WTC11 (cell line): ENCODE data around the gene STX17. TPM values are rescaled to one million over a fixed set of nuclear protein-coding genes. Genes with fewer than 3 reads are reported as not detected.

Source experiments
- ATAC-seq: fragments of 200-7000 bp; cut with Tn5 transposase; 2 replicates; pipeline ENCODE4 v1.10.0; 2021; ENCODE audit warnings: mild to moderate bottlenecking, moderate library complexity
- CTCF ChIA-PET: fragments of 300-600 bp; sonication (Branson Sonifier 250); formaldehyde crosslinking; loops from one replicate; lab custom pipeline; 2021; ENCODE audit warnings: antibody characterized with exemption; lab: Charles Lee
- POLR2A ChIA-PET: fragments of 350-600 bp; sonication (Branson Sonifier 250); formaldehyde crosslinking; loops from one replicate; lab custom pipeline; 2021; ENCODE audit warnings: antibody characterized with exemption; lab: Charles Lee
- DNase-seq: peaks from one replicate; pipeline ENCODE4 v3.0.0; 2021; ENCODE audit warnings: low spot score
- H3K27ac Mint-ChIP-seq: 2 replicates; pipeline ENCODE4 v1.8.0; 2021; ENCODE audit warnings: mixed read lengths
- H3K27me3 Mint-ChIP-seq: 2 replicates; pipeline ENCODE4 v1.8.0; 2021; ENCODE audit warnings: low read depth, mild to moderate bottlenecking, moderate library complexity, mixed read lengths
- H3K36me3 Mint-ChIP-seq: 2 replicates; pipeline ENCODE4 v1.8.0; 2021; ENCODE audit warnings: mixed read lengths
- H3K4me1 Mint-ChIP-seq: 2 replicates; pipeline ENCODE4 v1.8.0; 2022; ENCODE audit warnings: mixed read lengths
- H3K4me3 Mint-ChIP-seq: 2 replicates; pipeline ENCODE4 v1.8.0; 2021; ENCODE audit warnings: mild to moderate bottlenecking, moderate library complexity, mixed read lengths
- H3K9me3 Mint-ChIP-seq: 2 replicates; pipeline ENCODE4 v1.8.0; 2021; ENCODE audit warnings: mixed read lengths
- ATF1 ChIP-seq: sonication (generic); formaldehyde crosslinking; IDR thresholded peaks from 2 replicates; pipeline ENCODE4 v1.8.1; 2023; ENCODE audit warnings: mild to moderate bottlenecking, moderate library complexity, missing genetic modification reagents
- ELF4 ChIP-seq: sonication (generic); formaldehyde crosslinking; IDR thresholded peaks from 2 replicates; pipeline ENCODE4 v1.8.1; 2022; ENCODE audit warnings: low read depth, mild to moderate bottlenecking, moderate library complexity, missing genetic modification reagents
- EMX1 ChIP-seq: fragments of 250-450 bp; sonication (Bioruptor Pico); IDR thresholded peaks from 2 replicates; pipeline ENCODE4 v1.8.0; 2021; ENCODE audit warnings: mild to moderate bottlenecking
- ETV6 ChIP-seq: sonication (generic); formaldehyde crosslinking; IDR thresholded peaks from 2 replicates; pipeline ENCODE4 v1.8.1; 2022; ENCODE audit warnings: mild to moderate bottlenecking, missing genetic modification reagents
- FOXK1 ChIP-seq: sonication (generic); formaldehyde crosslinking; IDR thresholded peaks from 2 replicates; pipeline ENCODE4 v1.8.0; 2022; ENCODE audit warnings: mild to moderate bottlenecking, moderate library complexity, missing genetic modification reagents
- FOXP1 ChIP-seq: sonication (generic); formaldehyde crosslinking; IDR thresholded peaks from 2 replicates; pipeline ENCODE4 v1.8.0; 2022; ENCODE audit warnings: missing genetic modification reagents, mild to moderate bottlenecking, moderate library complexity, borderline replicate concordance
- IRF2 ChIP-seq: sonication (generic); formaldehyde crosslinking; IDR thresholded peaks from 2 replicates; pipeline ENCODE4 v1.8.0; 2022; ENCODE audit warnings: low read depth, missing genetic modification reagents, borderline replicate concordance
- MYBL2 ChIP-seq: sonication (generic); formaldehyde crosslinking; IDR thresholded peaks from 2 replicates; pipeline ENCODE4 v1.8.1; 2023; ENCODE audit warnings: mild to moderate bottlenecking, moderate library complexity, missing genetic modification reagents
- PRRX2 ChIP-seq: fragments of 250-450 bp; sonication (Bioruptor Pico); IDR thresholded peaks from 2 replicates; pipeline ENCODE4 v1.8.0; 2021; ENCODE audit warnings: mild to moderate bottlenecking
- RELA ChIP-seq: sonication (generic); formaldehyde crosslinking; IDR thresholded peaks from 2 replicates; pipeline ENCODE4 v1.8.1; 2022; ENCODE audit warnings: missing genetic modification reagents, mild to moderate bottlenecking, borderline replicate concordance
- TEAD4 ChIP-seq: sonication (generic); formaldehyde crosslinking; IDR thresholded peaks from 2 replicates; pipeline ENCODE4 v1.8.0; 2022; ENCODE audit warnings: mild to moderate bottlenecking, missing genetic modification reagents
- TP53 ChIP-seq: sonication (generic); formaldehyde crosslinking; IDR thresholded peaks from 2 replicates; pipeline ENCODE4 v1.8.1; 2023; ENCODE audit warnings: mild to moderate bottlenecking, missing genetic modification reagents
- USF2 ChIP-seq: sonication (generic); formaldehyde crosslinking; IDR thresholded peaks from 2 replicates; pipeline ENCODE4 v1.8.1; 2023; ENCODE audit warnings: mild to moderate bottlenecking, missing genetic modification reagents, moderate library complexity
- ZBTB43 ChIP-seq: sonication (generic); formaldehyde crosslinking; IDR thresholded peaks from 2 replicates; pipeline ENCODE4 v1.8.1; 2023; ENCODE audit warnings: mild to moderate bottlenecking, missing genetic modification reagents
- ZNF121 ChIP-seq: sonication (generic); formaldehyde crosslinking; IDR thresholded peaks from 2 replicates; pipeline ENCODE4 v1.8.0; 2023; ENCODE audit warnings: missing genetic modification reagents
- ZNF416 ChIP-seq: fragments of 250-450 bp; sonication (Bioruptor Pico); IDR thresholded peaks from 2 replicates; pipeline ENCODE4 v1.9.0; 2021; ENCODE audit warnings: mild to moderate bottlenecking, inconsistent platforms
- ZNF425 ChIP-seq: fragments of 250-450 bp; sonication (Bioruptor Pico); conservative IDR thresholded peaks from 2 replicates; pipeline ENCODE4 v1.9.0; 2021; ENCODE audit warnings: mild to moderate bottlenecking
- ZNF532 ChIP-seq: fragments of 250-450 bp; sonication (Bioruptor Pico); IDR thresholded peaks from 2 replicates; pipeline ENCODE4 v1.9.0; 2021; ENCODE audit warnings: mild to moderate bottlenecking, borderline replicate concordance
- total RNA-seq: library from RNA; stranded (reverse); gene quantifications from 3 replicates; pipeline ENCODE4 v1.2.3, GENCODE V29; 2021

Gene STX17
- total RNA-seq, 1 experiment from 2014 or later, result 22.1 TPM

- H3K36me3 Mint-ChIP-seq, result no peaks in the 10 kb centered on the region
- no peak overlapping the region for H3K4me3 Mint-ChIP-seq
- no peaks in the 10 kb centered on the region for H3K27me3 Mint-ChIP-seq
- TF ChIP-seq RELA (CRISPR knock-in tag), result no peak
- no peak for TF ChIP-seq FOXK1 (CRISPR knock-in tag)
- no peak for TF ChIP-seq ELF4 (CRISPR knock-in tag)
- no peak for TF ChIP-seq ZBTB43 (CRISPR knock-in tag)
- TF ChIP-seq IRF2, result no peak
- TF ChIP-seq MYBL2 (CRISPR knock-in tag), result no peak
- TF ChIP-seq ZNF425 (CRISPR knock-in tag), result no peak
- no peak for TF ChIP-seq TEAD4 (CRISPR knock-in tag)
- TF ChIP-seq TP53 (CRISPR knock-in tag), result no peak
- no peak for TF ChIP-seq ZNF121 (CRISPR knock-in tag)
- TF ChIP-seq PRRX2 (CRISPR knock-in tag), result no peak
- no peak for TF ChIP-seq EMX1 (CRISPR knock-in tag)
- TF ChIP-seq FOXP1, result no peak
- TF ChIP-seq ZNF416 (CRISPR knock-in tag), result no peak
- TF ChIP-seq ZNF532 (CRISPR knock-in tag), result no peak
- no peak for TF ChIP-seq USF2 (CRISPR knock-in tag)
- no peak for TF ChIP-seq ATF1 (CRISPR knock-in tag)
- no peak for TF ChIP-seq ETV6 (CRISPR knock-in tag)
- peak overlapping the region; percentile 58; the same call in 1 of the 2 replicates for H3K27ac Mint-ChIP-seq
- H3K4me1 Mint-ChIP-seq, result peaks cover 15% of the 10 kb centered on the region
- DNase-seq (no peak), ATAC-seq (peak; percentile 83)
- CTCF ChIA-PET, result interaction anchor here (0.9 to 1.5 kb wide), 4 partner anchors 31 to 88 kb away, joined by 3 to 8 read pairs (median 4); partner anchors contain the start of gene STX17
- no peaks in the 10 kb centered on the region for H3K9me3 Mint-ChIP-seq
- POLR2A ChIA-PET, result no interaction called here
Measured at GRCh38 chr9:99859243-99859980, 47.0 kb upstream of the STX17 start.
